ENCODE data around the gene CTSO.

Gene CTSO

GRCh38 chr4:155953151-155954117 lies at the start of gene CTSO:
Gene CTSO (minus strand): TSS chr4:155953866. CDS start chr4:155953847, 19 bp downstream.
- H3K4me3 ChIP-seq (ENCODE audit: low read depth, low read length): peak within 1 kb of the TSS; percentile 70
- no peak for DNase-seq (ENCODE audit: low read depth)

- no peak overlapping the region for H3K4me3 ChIP-seq (ENCODE audit: low read depth, low read length)
- no peak for DNase-seq (ENCODE audit: low read depth)
Observed at GRCh38 chr4:156000491-156000890, 46.8 kb upstream of the CTSO start.

GRCh38 chr4:155999725-156000124 lies 46.1 kb upstream of the CTSO start:
- DNase-seq (ENCODE audit: low read depth): no peak
- H3K4me3 ChIP-seq (ENCODE audit: low read depth, low read length): no peak overlapping the region

GRCh38 chr4:155995069-155995468 lies 41.4 kb upstream of the CTSO start:
- no peak for DNase-seq (ENCODE audit: low read depth)
- H3K4me3 ChIP-seq (ENCODE audit: low read depth, low read length): no peak overlapping the region

- no peak for DNase-seq (ENCODE audit: low read depth)
- no peak overlapping the region for H3K4me3 ChIP-seq (ENCODE audit: low read depth, low read length)
Observed at GRCh38 chr4:155984106-155984797, 30.6 kb upstream of the CTSO start.

GRCh38 chr4:155982736-155983385 lies 29.2 kb upstream of the CTSO start:
- H3K4me3 ChIP-seq (ENCODE audit: low read depth, low read length): no peak overlapping the region
- no peak for DNase-seq (ENCODE audit: low read depth)

- no peak for DNase-seq (ENCODE audit: low read depth)
- H3K4me3 ChIP-seq (ENCODE audit: low read depth, low read length): no peak overlapping the region
Observed at GRCh38 chr4:155978810-155979209, 25.1 kb upstream of the CTSO start.

GRCh38 chr4:155975511-155975910 lies 21.8 kb upstream of the CTSO start:
- no peak overlapping the region for H3K4me3 ChIP-seq (ENCODE audit: low read depth, low read length)
- DNase-seq (ENCODE audit: low read depth): no peak

GRCh38 chr4:155974996-155975395 lies 21.3 kb upstream of the CTSO start:
- H3K4me3 ChIP-seq (ENCODE audit: low read depth, low read length): no peak overlapping the region
- DNase-seq (ENCODE audit: low read depth): no peak

- no peak for DNase-seq (ENCODE audit: low read depth)
- no peak overlapping the region for H3K4me3 ChIP-seq (ENCODE audit: low read depth, low read length)
Observed at GRCh38 chr4:155974476-155974749, 20.7 kb upstream of the CTSO start.

- no peak for DNase-seq (ENCODE audit: low read depth)
Observed at GRCh38 chr4:155973639-155974475, 20.2 kb upstream of the CTSO start.

GRCh38 chr4:155972098-155972497 lies 18.4 kb upstream of the CTSO start:
- DNase-seq (ENCODE audit: low read depth): no peak
- no peak overlapping the region for H3K4me3 ChIP-seq (ENCODE audit: low read depth, low read length)

More at GRCh38 chr4:155973639-155974475, 20.2 kb upstream of the CTSO start:
- H3K4me3 ChIP-seq (ENCODE audit: low read depth, low read length): no peak overlapping the region

GRCh38 chr4:155966731-155967395 lies 13.2 kb upstream of the CTSO start:
- peak; percentile 63 for DNase-seq (ENCODE audit: low read depth)
- H3K4me3 ChIP-seq (ENCODE audit: low read depth, low read length): no peak overlapping the region

GRCh38 chr4:155966171-155966570 lies 12.5 kb upstream of the CTSO start:
- no peak overlapping the region for H3K4me3 ChIP-seq (ENCODE audit: low read depth, low read length)
- DNase-seq (ENCODE audit: low read depth): no peak

GRCh38 chr4:155964016-155964891 lies 10.6 kb upstream of the CTSO start:
- H3K4me3 ChIP-seq (ENCODE audit: low read depth, low read length): no peak overlapping the region
- no peak for DNase-seq (ENCODE audit: low read depth)

GRCh38 chr4:155962767-155963166 lies 9.1 kb upstream of the CTSO start:
- no peak for DNase-seq (ENCODE audit: low read depth)
- H3K4me3 ChIP-seq (ENCODE audit: low read depth, low read length): no peak overlapping the region

GRCh38 chr4:155961575-155961974 lies 7.9 kb upstream of the CTSO start:
- no peak overlapping the region for H3K4me3 ChIP-seq (ENCODE audit: low read depth, low read length)
- no peak for DNase-seq (ENCODE audit: low read depth)

- DNase-seq (ENCODE audit: low read depth): peak; percentile 75
- H3K4me3 ChIP-seq (ENCODE audit: low read depth, low read length): no peak overlapping the region
Observed at GRCh38 chr4:155960522-155960921, 6.9 kb upstream of the CTSO start.

Measured in skeletal muscle cell (primary cell).